GM21737 (cell line): ENCODE results near the gene SH3BP2.

Source experiments
- ATAC-seq: cut with Tn5 transposase; IDR thresholded peaks from one replicate; pipeline ENCODE4 v1.9.1; 2021; ENCODE audit warnings: mild to moderate bottlenecking, moderate library complexity; ENCODE audit not compliant: unreplicated experiment

Gene SH3BP2, protein sequence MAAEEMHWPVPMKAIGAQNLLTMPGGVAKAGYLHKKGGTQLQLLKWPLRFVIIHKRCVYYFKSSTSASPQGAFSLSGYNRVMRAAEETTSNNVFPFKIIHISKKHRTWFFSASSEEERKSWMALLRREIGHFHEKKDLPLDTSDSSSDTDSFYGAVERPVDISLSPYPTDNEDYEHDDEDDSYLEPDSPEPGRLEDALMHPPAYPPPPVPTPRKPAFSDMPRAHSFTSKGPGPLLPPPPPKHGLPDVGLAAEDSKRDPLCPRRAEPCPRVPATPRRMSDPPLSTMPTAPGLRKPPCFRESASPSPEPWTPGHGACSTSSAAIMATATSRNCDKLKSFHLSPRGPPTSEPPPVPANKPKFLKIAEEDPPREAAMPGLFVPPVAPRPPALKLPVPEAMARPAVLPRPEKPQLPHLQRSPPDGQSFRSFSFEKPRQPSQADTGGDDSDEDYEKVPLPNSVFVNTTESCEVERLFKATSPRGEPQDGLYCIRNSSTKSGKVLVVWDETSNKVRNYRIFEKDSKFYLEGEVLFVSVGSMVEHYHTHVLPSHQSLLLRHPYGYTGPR

DNA sequence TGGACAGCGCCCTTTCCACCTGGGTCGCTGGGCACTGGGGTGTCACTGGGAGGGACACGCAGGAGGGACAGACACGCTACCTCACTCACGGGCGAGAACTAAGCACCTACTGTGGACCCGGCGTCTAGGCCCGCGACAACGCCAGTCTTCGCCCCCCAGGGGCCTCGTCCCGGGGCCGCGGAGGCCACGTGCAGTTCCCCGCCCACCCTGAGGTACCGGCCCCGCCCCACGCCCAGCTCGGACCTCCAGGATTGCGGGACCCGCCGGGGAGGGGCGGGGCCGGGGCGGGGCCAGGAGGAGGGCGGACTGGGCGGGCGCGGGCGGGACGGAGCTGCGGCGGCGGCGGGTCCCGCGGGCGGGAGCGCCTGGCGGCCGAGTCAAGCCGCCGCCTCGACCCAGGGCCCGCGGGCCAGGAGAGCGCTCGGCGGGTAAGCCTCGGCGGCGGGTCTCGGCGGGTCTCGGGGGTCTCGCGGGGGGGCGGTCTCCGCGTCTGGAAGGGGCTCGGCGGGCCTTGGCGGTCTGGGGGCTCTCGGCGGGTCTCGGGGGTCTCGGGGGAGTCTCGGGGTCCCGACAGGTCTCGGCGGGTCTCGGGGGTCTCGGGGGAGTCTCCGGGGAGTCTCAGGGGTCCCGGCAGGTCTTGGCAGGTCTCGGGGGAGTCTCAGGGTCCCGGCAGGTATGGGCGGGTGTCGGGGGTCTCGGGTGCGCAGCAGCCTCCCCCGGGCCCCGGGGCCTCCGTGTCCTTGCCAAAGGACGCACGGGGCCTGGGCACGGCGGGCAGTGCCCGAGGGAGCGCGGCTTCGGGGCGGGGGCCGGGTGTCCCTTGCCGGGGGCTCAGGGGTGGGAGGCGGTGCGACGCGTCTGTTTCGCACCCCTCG is at the start of gene SH3BP2:
Gene SH3BP2, plus strand, starts transcription at position 375 of the 875 bp plus-strand sequence. CDS start 27,533 bp downstream, outside the sequence.
- no peak for ATAC-seq

DNA sequence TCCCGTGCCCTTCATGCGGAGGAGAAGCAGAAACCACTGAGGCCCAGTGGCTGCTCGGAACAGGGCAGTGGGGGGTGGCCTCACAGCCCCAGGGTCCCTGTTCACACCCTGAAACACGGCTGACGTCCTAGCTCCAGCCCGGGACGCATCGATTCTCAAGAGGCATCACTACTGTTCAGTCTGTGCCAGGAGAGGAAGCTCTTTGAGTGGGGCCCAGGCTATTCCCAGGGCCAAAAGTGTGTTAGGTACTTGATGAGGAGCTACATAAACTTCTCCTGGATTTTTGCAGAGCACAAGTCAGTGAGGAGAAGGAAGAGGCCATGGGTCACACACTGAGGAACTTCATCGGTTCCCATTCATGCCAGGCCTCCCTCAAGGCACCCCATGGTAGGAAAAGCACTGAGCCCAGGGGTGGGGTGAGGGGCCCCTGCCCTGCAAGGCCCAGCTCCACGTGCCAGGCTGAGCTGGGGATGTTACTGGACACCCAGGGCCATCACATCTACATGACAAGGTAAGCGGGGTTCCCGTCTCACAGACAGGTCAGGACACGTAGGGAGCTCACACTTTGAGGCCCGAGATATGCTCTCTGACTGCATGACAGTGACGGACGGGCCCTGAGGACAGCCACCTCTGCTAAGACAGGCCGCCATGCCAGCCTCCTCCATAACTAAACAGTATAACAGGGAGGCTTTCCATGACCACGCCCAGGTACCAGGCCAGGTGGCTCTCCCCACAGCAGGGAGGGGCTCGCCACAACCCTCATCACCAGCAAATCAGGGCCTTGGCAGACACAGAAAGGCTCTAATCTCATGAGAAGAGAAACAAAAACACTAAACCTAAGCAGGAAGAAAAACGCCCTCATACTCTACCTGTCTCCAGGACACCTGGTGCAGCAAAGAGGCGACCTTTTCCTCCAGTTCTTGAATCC is 49.1 kb upstream of the SH3BP2 start:
- ATAC-seq = no peak

DNA sequence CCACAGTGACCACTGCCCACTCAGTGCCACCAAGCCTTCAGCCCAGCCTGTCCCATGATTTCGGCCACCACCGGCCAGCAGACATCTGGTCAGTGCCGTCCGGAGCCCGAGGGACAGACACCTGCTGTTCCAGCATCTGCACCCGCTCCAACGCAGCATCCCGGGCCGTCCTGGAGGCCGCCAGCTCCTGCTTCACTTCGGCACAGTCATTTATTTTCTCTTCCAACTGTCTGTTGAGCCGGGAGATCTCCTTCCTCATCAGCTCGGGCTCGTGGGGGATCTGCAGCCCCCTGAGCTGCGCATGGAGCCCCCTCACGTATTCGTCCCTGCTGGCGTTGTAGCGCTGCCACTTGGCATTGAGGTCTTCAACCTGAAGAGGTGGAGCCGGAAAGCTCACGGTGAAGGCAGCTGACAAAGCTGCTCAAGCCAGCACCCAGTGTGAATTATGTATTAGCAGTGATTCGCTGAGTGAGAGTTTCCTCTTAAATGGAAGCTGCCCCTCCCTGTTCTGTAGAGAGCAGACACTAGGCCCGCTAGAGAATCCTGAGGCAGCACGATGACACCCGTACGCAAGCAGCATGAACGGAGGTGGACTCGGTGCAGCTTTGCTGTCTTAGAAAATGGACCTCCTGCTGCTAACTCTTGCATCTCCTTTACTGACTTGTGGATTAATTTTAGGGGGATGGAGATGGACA is 48.2 kb upstream of the SH3BP2 start:
- no peak for ATAC-seq

DNA sequence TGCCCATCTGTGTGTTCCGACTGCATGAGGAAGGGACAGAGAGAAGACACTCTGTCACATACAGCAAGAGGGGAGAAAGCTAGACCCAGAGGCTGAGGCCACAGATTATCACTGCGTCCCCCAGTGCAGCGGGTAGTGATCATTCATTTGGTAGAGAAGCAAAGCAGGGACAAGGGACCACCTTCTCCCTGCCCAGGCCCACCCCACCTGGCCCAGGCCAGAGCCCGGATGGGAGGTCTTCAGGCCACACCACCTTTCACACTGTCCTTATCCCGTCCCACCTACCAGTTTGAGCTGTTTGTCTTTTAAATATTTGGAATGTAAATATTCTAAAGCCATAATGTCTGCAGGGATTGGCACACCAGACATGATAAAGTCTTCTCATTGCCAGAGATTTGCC is 47.4 kb upstream of the SH3BP2 start:
- ATAC-seq = no peak

DNA sequence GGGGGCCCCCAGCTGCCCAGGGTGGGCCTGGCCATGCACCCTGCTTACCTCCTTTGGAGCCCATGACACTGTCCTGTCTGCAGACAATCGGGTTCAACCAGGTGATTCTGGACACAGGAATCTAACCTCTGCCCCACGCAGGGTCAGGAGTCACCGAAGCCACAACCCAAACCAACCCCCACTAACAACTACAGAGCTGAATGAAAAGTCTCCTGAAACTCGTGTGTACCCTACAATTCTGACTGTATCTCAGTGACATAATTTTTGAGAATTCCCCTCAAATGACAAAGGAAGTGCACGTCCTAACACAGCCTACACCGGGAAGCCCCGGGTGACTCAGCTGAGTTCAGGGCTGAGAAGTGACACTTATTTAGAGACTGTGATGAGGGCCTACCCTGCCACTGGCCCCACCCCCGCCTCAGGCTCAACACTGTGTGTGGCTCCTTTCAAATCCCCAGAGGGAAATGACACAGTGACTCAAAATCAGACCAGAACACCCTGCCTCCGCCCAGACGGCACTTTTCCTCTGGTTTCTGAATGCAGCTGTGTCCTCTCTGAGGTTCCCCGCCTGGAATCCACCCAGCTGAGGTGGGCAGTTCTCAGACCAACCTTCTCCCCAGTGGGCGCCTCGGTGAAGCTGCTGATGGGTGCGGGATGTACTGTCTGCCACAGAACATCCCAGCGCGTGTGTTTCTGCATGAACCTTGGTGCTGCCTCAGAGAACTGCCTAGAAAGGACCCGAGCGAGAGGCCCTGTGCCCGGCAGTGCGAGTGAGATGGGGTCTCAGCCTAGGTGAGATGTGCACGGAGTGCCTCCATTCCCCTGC is 46.7 kb upstream of the SH3BP2 start:
- ATAC-seq = peak; percentile 92

DNA sequence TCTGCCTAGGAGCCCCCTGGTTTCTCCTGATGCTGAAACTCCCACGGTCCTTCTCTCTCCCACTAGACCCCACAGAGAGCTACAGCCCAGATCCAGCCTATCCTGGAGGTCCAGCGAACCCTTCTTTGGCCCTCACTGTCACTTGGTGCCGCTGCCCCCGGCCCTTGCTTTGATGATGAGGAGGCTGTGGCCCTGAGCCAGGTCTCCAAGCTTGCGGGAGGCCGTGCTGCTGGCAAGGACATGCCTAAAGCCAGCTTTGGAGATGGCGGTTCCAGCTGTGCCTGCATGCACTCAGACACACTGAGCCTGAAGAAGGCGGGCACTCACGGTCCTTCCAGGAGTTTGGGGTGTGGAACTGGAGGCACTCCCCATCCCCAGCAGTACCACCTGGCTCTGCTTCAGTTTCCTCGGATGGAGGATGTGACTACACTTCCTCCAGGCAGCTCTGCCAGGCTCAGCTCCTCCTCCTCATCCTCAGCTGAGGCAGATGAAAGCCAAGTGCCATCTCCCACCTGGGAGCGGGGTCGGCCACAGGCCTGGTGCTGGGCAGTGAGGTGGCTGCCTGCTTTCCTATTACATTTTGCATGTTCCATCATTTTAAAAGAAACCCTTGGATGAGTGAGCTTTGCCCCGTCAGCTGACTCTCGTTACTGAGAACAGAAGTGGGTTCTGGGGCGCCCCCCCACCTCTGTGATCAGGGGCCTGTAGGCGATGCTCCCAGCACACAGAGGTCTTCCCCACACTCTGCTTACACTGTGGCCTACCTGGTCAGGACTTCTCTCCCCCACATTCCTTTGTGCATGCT is 45.8 kb upstream of the SH3BP2 start:
- no peak for ATAC-seq

DNA sequence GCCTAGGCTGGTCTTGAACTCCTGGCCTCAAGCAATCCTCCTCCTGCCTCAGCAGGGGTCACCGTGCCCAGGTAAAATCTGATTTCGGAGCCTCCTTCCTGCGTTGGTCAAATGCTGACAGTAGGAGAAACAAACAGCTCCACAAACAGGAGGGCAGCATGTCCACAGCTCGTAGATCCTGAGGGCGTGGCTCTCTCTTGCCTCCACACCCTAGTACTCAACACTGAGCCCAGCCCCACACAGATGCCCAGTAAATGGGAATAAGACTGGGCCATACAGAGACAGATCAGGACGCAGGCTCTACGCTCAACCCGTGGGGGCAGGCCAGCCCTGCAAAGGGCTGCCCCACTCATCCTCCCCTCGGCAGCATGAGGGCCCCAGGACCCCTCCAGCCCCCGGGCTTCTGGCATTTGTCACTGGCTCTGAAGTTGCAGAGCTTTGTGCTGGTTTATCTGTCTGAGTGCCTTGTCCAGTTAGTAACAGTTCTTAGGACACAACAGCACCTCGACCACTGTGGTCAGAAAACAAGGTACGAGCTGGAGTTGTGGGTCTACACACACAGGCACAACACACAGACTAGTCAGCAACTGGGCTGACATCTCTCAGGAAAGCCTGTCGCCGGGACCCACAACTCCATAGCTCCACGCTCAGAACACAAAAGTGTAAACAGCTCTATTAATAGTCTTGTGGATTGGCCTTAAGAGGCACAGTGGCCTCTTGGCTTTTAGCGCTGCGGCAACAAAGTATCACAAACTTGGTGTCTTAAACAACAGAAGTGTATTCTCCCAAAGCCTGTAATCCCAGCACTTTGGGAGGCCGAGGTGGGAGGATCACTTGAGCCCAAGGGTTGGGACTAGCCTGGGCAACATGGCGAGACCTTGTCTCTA is 41.9 kb upstream of the SH3BP2 start:
- ATAC-seq = no peak

DNA sequence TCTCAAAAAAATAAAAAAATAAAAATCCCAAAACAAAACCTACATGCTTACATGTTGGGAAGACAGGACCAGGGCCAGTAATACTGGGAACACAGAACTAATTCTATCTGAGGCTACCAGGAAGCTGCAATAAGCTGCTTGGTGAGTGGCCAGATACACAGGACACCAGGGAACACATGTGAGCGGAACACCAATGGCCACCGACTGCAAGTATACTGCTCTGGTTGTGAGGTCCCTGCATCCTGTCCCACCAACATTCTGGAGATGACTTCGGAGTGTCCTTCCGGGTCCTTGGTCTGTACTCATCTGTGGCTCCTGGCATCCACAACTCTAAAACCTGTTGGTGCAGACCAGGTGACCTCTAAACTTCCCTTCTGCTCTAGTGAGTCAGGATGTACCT is 39.4 kb upstream of the SH3BP2 start:
- ATAC-seq = no peak

DNA sequence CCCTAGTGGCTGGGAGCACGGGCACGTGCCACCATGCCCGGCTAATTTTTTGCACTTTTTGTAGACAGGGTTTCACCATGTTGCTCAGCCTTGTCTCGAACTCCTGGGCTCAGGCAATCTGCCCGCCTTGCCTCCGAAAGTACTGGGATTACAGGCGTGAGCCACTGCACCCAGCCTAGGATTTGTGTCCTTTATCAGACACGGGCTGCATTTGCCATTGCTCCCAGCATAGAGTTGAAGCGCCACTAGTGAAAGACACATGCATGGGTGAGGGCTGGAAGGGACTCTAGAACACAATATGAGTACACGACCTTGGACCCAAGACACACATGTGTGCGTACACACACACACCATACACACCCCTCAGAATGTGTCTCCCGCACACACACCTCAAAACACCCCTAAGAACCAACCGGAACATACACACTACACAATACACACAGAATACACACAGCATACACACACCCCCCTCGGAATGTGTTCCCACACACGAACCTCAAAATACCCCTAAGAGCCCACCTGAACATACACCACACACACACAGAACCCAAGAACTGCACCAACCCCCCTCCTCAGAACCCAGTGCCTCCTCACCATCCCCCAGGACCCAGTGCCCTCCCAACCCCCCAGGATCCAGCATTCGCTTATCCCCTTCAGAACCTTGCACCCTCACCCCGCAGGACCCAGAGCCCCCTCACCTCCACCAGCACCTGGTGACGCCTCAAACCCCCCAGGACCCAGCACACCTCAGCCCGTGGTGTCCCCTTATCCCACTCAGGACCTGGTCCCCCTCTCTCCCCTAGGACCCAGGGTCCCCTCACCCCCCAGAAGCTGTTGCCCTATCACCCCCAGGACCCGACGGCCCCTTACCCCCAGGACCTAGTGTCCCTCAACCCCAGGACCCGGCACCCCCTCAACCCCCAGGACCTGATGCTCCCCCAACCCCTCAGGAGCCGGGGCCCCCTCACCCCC is 37.8 kb upstream of the SH3BP2 start:
- no peak for ATAC-seq

DNA sequence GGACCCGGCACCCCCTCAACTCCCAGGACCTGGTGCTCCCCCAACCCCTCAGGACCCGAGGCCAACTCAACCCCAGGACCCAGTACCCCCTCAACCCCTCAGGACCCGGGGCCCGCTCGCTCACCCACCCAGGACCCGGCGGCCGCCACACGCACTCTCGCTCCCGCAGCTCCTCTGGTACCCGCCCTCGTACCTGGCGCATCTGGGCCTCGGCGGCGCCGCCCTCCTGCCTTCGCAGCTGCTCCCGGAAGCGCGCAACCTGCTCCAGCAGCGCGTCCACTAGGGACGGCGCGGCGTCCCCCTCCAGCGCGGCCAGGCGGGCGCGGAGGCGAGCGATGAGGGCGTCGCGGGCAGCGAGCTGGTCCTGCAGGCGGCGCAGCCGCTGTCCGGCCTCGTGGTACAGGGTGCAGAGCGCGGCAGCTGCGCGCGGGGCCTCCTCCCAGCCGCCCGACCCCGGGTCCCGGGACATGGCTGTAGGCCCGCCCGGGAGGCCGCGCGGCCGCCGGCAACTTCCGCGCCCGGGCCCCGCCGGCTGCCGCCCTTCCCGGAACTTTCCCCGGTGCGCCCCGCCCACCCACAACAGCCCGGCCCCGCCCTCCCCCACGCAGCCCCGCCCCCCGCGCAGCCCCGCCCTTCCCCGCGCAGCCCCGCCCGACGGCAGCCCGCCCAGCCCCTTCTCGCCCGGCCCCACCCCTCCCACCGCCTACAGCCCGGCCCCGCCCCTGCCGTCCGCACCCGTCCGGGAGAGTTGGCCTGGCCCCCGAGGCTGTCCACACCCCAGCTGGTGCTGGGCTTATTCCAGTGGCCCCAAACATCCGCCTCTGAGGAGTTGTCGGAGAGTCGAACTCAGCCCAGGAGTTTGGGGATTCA is 36.8 kb upstream of the SH3BP2 start, which contains the start of gene TNIP2:
Gene TNIP2, minus strand, starts transcription at position 516 of the 870 bp plus-strand sequence. Its CDS starts 47 bp downstream, at position 469.
- peak; percentile 66 for ATAC-seq

DNA sequence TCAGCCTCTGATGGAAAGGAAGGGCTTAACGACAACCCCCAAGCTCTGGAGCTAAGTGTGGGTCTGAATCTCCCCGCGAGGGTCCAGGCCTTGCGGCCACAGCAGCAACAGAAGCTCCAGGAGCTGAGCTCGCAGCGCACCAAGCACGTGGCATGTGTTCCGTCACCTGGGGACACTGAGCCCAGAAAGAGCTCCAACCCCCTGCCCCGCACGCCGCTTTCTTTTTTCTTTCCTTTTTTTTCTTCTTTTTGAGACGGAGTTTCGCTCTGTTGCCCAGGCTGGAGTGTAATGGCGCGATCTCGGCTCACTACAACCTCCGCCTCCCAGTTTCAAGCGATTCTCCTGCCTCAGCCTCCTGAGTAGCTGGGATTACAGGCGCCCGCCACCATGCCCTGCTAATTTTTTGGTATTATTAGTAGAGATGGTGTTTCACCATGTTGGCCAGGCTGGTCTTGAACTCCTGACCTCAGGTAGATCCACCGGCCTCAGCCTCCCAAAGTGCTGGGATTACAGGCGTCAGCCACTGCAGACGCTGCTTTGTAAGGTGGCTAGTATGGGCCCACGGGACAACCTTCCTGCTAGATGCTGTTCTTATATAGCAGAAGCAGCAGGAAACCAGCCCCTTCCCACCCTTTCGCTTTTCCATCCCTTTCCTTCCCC is 36.1 kb upstream of the SH3BP2 start:
- ATAC-seq = no peak

DNA sequence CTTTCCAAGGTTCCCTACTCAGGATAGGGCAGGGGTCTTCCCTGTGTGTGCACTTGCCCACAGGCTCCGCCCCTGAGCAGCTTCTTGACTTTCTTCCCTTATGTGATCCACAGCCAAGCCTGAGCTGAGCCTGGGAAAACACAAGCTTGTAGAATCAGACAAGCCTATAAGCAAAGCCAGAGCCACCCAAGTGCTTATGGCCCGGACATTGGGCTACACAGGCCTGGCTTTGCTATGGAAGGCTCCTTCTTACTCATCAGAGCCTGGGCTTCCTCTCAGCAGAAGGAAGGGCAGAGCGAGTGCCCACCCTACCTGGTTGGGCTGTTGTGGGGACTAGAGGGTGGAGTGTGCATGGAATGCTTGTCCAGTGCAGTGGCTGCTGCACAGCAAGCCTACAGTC is 35.5 kb upstream of the SH3BP2 start:
- no peak for ATAC-seq

DNA sequence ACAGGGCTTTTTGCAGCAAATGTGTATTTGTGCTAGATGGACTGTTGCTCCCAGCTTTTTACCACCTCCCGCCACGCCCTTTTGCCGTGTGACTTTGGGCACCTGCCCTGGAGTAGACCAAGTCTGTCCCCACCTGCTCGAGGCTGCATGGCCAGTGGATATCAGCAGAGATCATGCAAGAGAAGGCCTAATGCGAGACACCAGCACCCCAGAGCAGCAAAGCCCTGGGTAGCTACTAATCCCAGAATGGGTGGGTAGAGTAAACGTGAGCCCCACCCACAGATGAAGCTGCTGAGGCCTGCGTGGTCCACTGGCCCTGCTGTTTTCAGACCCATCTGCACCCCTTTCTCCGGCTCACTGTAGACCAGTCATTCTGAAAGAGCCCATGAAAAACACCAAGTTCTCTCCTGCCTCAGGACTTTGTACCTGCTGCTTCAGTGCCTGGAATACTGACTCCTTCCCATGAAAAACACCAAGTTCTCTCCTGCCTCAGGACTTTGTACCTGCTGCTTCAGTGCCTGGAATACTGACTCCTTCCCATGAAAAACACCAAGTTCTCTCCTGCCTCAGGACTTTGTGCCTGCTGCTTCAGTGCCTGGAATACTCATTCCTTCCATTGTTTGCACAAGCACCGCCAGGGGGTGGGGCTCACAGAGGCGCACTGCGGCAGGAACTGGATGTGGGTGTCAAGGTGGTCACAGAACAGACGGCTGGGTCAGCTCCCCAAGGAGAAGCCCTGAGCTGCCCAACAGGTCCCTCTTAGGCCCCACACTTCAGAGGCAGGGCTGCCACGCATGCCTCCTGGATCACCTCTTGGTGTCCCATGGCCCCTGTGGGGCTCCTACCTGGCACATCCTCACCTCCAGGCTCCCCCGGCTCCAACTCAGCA is 31.6 kb upstream of the SH3BP2 start:
- no peak for ATAC-seq

DNA sequence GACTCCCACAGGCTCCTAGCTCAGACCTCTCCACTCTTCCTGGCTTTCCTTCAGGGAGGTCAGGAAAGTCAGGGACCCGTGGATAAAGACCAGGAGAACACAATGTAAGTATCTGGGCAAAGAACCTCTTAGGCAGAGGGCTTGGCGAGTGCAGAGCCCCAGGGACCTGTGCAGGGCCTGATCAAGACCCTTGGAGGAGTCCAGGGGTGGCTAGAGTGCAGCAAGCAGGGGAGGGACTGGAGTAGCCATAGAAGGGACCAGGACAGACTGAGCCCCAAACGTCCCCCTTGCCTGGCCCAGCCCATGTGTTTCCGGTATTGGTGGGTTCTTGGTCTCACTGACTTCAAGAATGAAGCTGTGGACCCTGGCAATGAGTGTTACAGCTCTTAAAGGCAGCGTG is 30.8 kb upstream of the SH3BP2 start:
- no peak for ATAC-seq
